K562 (cell line): Measurements from ENCODE around the gene TRAF3IP1. TPM values are rescaled to one million over a fixed set of nuclear protein-coding genes. Genes with fewer than 3 reads are reported as not detected.
A peak's percentile ranks its signal among the peaks of the same experiment; 100 is the strongest.

Source experiments
- CREB3 ChIP-seq: fragments of 450-650 bp; conservative IDR thresholded peaks from 2 replicates; pipeline ENCODE4 v1.6.1; 2016; ENCODE audit warnings: missing genetic modification characterization, low read depth, mild to moderate bottlenecking, missing compliant biosample characterization, moderate library complexity
- E2F8 ChIP-seq: fragments of 450-650 bp; IDR thresholded peaks from 2 replicates; pipeline ENCODE4 v1.7.1; 2018; ENCODE audit warnings: mild to moderate bottlenecking, low read depth; ENCODE audit not compliant: partially characterized antibody
- EGR1 ChIP-seq: fragments of 450-650 bp; conservative IDR thresholded peaks from 2 replicates; pipeline ENCODE4 v1.6.1; 2017; ENCODE audit warnings: mild to moderate bottlenecking
- FOXA3 ChIP-seq, 2 experiments: fragments of 450-650 bp in 1 of 2; sonication (generic) in 1 of 2; formaldehyde crosslinking; IDR thresholded peaks in 1 of 2; conservative IDR thresholded peaks in 1 of 2; 2 replicates each; pipeline versions ENCODE4 v1.4.0 to v1.8.0; 2020 to 2022; ENCODE audit warnings: mild to moderate bottlenecking in 2 of 2, missing genetic modification reagents in 1 of 2
- HOXB6 ChIP-seq: fragments of 250-450 bp; sonication (Bioruptor Pico); IDR thresholded peaks from 2 replicates; pipeline ENCODE4 v1.5.1; 2022; ENCODE audit warnings: mild to moderate bottlenecking, borderline replicate concordance
- KLF10 ChIP-seq: fragments of 250-450 bp; sonication (Bioruptor Pico); IDR thresholded peaks from 2 replicates; pipeline ENCODE4 v1.6.1; 2021; ENCODE audit warnings: matching md5 sums
- MBD1 ChIP-seq: fragments of 250-450 bp; sonication (Bioruptor Pico); IDR thresholded peaks from 2 replicates; pipeline ENCODE4 v1.8.0; 2022; ENCODE audit warnings: inconsistent platforms
- MED1 ChIP-seq: sonication (generic); formaldehyde crosslinking; IDR thresholded peaks from 2 replicates; pipeline ENCODE4 v1.8.1; 2023; ENCODE audit warnings: missing genetic modification reagents, borderline replicate concordance
- MITF ChIP-seq: IDR thresholded peaks from 2 replicates; pipeline ENCODE4 v1.6.1; 2014; ENCODE audit warnings: antibody characterized with exemption
- PRPF4 ChIP-seq: fragments of 200-400 bp; formaldehyde crosslinking; IDR thresholded peaks from one replicate; pipeline ENCODE4 v1.6.1; 2017; ENCODE audit warnings: low read length, low read depth, mild to moderate bottlenecking; ENCODE audit not compliant: insufficient read depth, poor library complexity, severe bottlenecking
- RAD51 ChIP-seq: fragments of 450-650 bp; IDR thresholded peaks from 2 replicates; pipeline ENCODE4 v1.7.1; 2016; ENCODE audit warnings: low read depth, mild to moderate bottlenecking, borderline replicate concordance
- SIN3A ChIP-seq, 2 experiments: fragments of 150-350 bp in 1 of 2; IDR thresholded peaks; 2 replicates each; pipeline ENCODE4 v1.6.1; 2011 to 2016; ENCODE audit warnings: borderline replicate concordance in 2 of 2, low read depth in 2 of 2, low read length in 2 of 2, mild to moderate bottlenecking in 2 of 2, moderate library complexity in 2 of 2; ENCODE audit not compliant: control insufficient read depth in 1 of 2
- SMARCA4 ChIP-seq: fragments of 450-650 bp; IDR thresholded peaks from 2 replicates; pipeline ENCODE4 v1.6.1; 2016
- STAT5B ChIP-seq: fragments of 250-450 bp; sonication (Bioruptor Pico); IDR thresholded peaks from 2 replicates; pipeline ENCODE4 v1.8.0; 2021; ENCODE audit warnings: mild to moderate bottlenecking, inconsistent platforms
- TARDBP ChIP-seq: fragments of 450-650 bp; IDR thresholded peaks from 2 replicates; pipeline ENCODE4 v1.6.1; 2016
- ZFP30 ChIP-seq: fragments of 250-450 bp; sonication (Bioruptor Pico); IDR thresholded peaks from 2 replicates; pipeline ENCODE4 v1.8.0; 2022; ENCODE audit warnings: moderate library complexity, mild to moderate bottlenecking, inconsistent platforms, borderline replicate concordance
- ZNF197 ChIP-seq: fragments of 200-800 bp; sonication (Bioruptor generic); IDR thresholded peaks from 2 replicates; pipeline ENCODE4 v1.6.1; 2016; ENCODE audit warnings: low read depth, missing genetic modification characterization, missing compliant biosample characterization
- ZNF280B ChIP-seq: fragments of 250-450 bp; sonication (Bioruptor Pico); IDR thresholded peaks from 2 replicates; pipeline ENCODE4 v1.5.1; 2021; ENCODE audit warnings: mild to moderate bottlenecking
- polyA plus RNA-seq, 8 experiments: library from polyadenylated mRNA; depleted of rRNA in 4 of 8; stranded (reverse) in 5 of 8; unstranded in 3 of 8; fragments of >200 nt; fragmentation: Nextera tagmentation in 2 of 8; fragmentation: Illumina TruSeq in 1 of 8; extraction: Ambion mirVana in 2 of 8; extraction: Trizol in 1 of 8; gene quantifications; 2 replicates each; pipeline versions ENCODE4 v1.2.1 to v1.2.3, GENCODE V29; 2011 to 2014; ENCODE audit warnings: inconsistent platforms in 1 of 8, missing spikeins in 1 of 8
- total RNA-seq, 7 experiments: library from RNA; depleted of rRNA in 6 of 7; stranded (reverse); fragments of >200 nt in 6 of 7; fragmentation: Illumina TruSeq in 2 of 7; extraction: Trizol in 2 of 7; gene quantifications; 2 replicates each; pipeline versions ENCODE4 v1.2.1 to v1.2.3, GENCODE V29; 2011 to 2021; ENCODE audit warnings: low replicate concordance in 1 of 7

TRAF3IP1 gene
- total and polyA plus RNA-seq, 9 of the 15 experiments (the other 6 are each of a cell fraction or from before 2014, with no cell fraction given): 1.3 to 7.4 (median 3.4) TPM

- TF ChIP-seq MITF: no peak
- TF ChIP-seq STAT5B (CRISPR knock-in tag): no peak
- TF ChIP-seq RAD51: no peak
- no peak for TF ChIP-seq MED1 (CRISPR knock-in tag)
- no peak for TF ChIP-seq TARDBP
- TF ChIP-seq SMARCA4: no peak
- no peak for TF ChIP-seq E2F8
- no peak for TF ChIP-seq KLF10 (CRISPR knock-in tag)
- TF ChIP-seq ZFP30 (CRISPR knock-in tag): no peak
- no peak for TF ChIP-seq HOXB6 (CRISPR knock-in tag)
- TF ChIP-seq FOXA3 (CRISPR knock-in tag; conservative IDR thresholded peaks at IDR 0.05 in 1 of 2, IDR thresholded peaks at IDR 0.05 in 1 of 2): no peak
- TF ChIP-seq SIN3A (IDR thresholded peaks at IDR 0.05; ENCODE audit: borderline replicate concordance in 2 of 2, control insufficient read depth in 1 of 2, low read depth in 2 of 2, low read length in 2 of 2): peak; percentile 32 to 52; a peak in 2 of 4 replicates
- TF ChIP-seq EGR1: peak; percentile 88
- no peak for TF ChIP-seq ZNF280B
- no peak for TF ChIP-seq ZNF197 (CRISPR knock-in tag)
- TF ChIP-seq PRPF4: no peak
- TF ChIP-seq CREB3 (tag): no peak
- no peak for TF ChIP-seq MBD1 (CRISPR knock-in tag)
Observed at GRCh38 chr2:238426568-238427434, 106.5 kb downstream of the TRAF3IP1 start, which contains the start of gene ASB1 (continued).
